Endothelial cell of umbilical vein (primary cell): ENCODE measurements around the gene MS4A2.

ENCODE experiments used
- CTCF ChIP-seq, 2 donors: IDR thresholded peaks; 1 replicate in 1 of 2; 2 replicates in 1 of 2; pipeline ENCODE4 v1.5.1; 2011; ENCODE audit warnings: low read length in 2 of 2, mild to moderate bottlenecking in 2 of 2, moderate library complexity in 2 of 2, control low read depth in 1 of 2, inconsistent platforms in 1 of 2, low read depth in 1 of 2; ENCODE audit not compliant: insufficient read depth in 1 of 2; ENCODE audit errors: extremely low read depth in 1 of 2
- EZH2 ChIP-seq: IDR thresholded peaks from 2 replicates; pipeline ENCODE4 v1.6.1; 2012; ENCODE audit warnings: borderline replicate concordance, low read depth, mild to moderate bottlenecking, moderate library complexity, low read length, inconsistent platforms; ENCODE audit not compliant: severe bottlenecking
- GATA2 ChIP-seq: IDR thresholded peaks from 2 replicates; pipeline ENCODE4 v1.7.0; 2011; ENCODE audit warnings: low read depth, mild to moderate bottlenecking, moderate library complexity, mixed read lengths, low read length; ENCODE audit not compliant: insufficient read length, insufficient read depth
- JUN ChIP-seq: IDR thresholded peaks from 2 replicates; pipeline ENCODE4 v1.6.1; 2011; ENCODE audit warnings: borderline replicate concordance, low read depth; ENCODE audit not compliant: insufficient read length, insufficient read depth
- MAX ChIP-seq: IDR thresholded peaks from 2 replicates; pipeline ENCODE4 v1.6.1; 2011; ENCODE audit not compliant: insufficient read depth, insufficient read length
- POLR2A ChIP-seq: IDR thresholded peaks from 2 replicates; pipeline ENCODE4 v1.6.1; 2012; ENCODE audit warnings: low read depth, mild to moderate bottlenecking, control low read depth, low read length
- POLR2AphosphoS5 ChIP-seq: IDR thresholded peaks from 2 replicates; pipeline ENCODE4 v1.6.1; 2012; ENCODE audit warnings: low read depth, mild to moderate bottlenecking, control low read depth, low read length, moderate library complexity; ENCODE audit not compliant: insufficient read depth

- TF ChIP-seq EZH2 = no peak
- no peak for TF ChIP-seq CTCF (IDR thresholded peaks at IDR 0.05; ENCODE audit: extremely low read depth in 1 of 2, insufficient read depth in 1 of 2, low read depth in 1 of 2, low read length in 2 of 2)
- TF ChIP-seq POLR2A = no peak
- TF ChIP-seq MAX = no peak
- no peak for TF ChIP-seq JUN
- no peak for TF ChIP-seq POLR2AphosphoS5
- TF ChIP-seq GATA2 = no peak
These were observed 11.1 kb upstream of the MS4A2 start for GRCh38 chr11:60077216-60077817.
